Measurements from ENCODE around the gene IFNAR2. TPM values are rescaled to one million over a fixed set of nuclear protein-coding genes. Genes with fewer than 3 reads are reported as not detected.

Gene IFNAR2
- total RNA-seq, 4 donors from 2014 or later, result 12.0 to 19.1 (median 14.7) TPM

GRCh38 chr21:33262921-33263320 is 33.2 kb downstream of the IFNAR2 start:
- Histone ChIP-seq H3K27ac (no peak overlapping the region), H3K9me3 (no peaks in the 10 kb centered on the region), H3K4me3 (no peak overlapping the region), H3K27me3 (no peaks in the 10 kb centered on the region), H3K4me1 (peaks cover 0 to 22% (median 4%) of the 10 kb centered on the region in 3 donors), H3K36me3 (peaks cover 0 to 32% of the 10 kb centered on the region in 2 donors)
- WGBS, 2 donors (ENCODE audit: low coverage in 1 of 2), result 92 to 100% methylated on average over 1 to 6 of the region's 11 CpGs
- no peak for TF ChIP-seq POLR2A (IDR thresholded peaks at IDR 0.05)
- TF ChIP-seq CTCF (IDR thresholded peaks at IDR 0.05), result no peak
- TF ChIP-seq POLR2AphosphoS5 (IDR thresholded peaks at IDR 0.05), result no peak
- no peak for TF ChIP-seq EP300 (IDR thresholded peaks at IDR 0.05)
- no peak for ATAC-seq

- ATAC-seq, result no peak
- Histone ChIP-seq H3K9me3 (no peaks in the 10 kb centered on the region), H3K4me1 (peaks cover 0 to 31% (median 4%) of the 10 kb centered on the region in 3 donors), H3K4me3 (no peak overlapping the region), H3K27ac (no peak overlapping the region), H3K36me3 (peaks cover 0 to 36% of the 10 kb centered on the region in 2 donors), H3K27me3 (no peaks in the 10 kb centered on the region)
- 66 to 87% methylated on average over 3 to 6 of the region's 11 CpGs for WGBS, 2 donors (ENCODE audit: low coverage in 1 of 2)
- TF ChIP-seq POLR2A (IDR thresholded peaks at IDR 0.05) (no peak), EP300 (IDR thresholded peaks at IDR 0.05) (no peak), CTCF (IDR thresholded peaks at IDR 0.05) (no peak), POLR2AphosphoS5 (IDR thresholded peaks at IDR 0.05) (no peak)
Measured at GRCh38 chr21:33264561-33264960, 34.8 kb downstream of the IFNAR2 start.

GRCh38 chr21:33265664-33266049 is 35.9 kb downstream of the IFNAR2 start:
- TF ChIP-seq EP300 (IDR thresholded peaks at IDR 0.05) (no peak), CTCF (IDR thresholded peaks at IDR 0.05) (no peak), POLR2A (IDR thresholded peaks at IDR 0.05) (no peak), POLR2AphosphoS5 (IDR thresholded peaks at IDR 0.05) (no peak)
- Histone ChIP-seq H3K9me3 (no peaks in the 10 kb centered on the region), H3K27ac (peak overlapping the region in 3 of 4 donors; percentile 86 to 87 (median 87))

GRCh38 chr21:33266050-33266788 is 36.5 kb downstream of the IFNAR2 start, which contains the start of gene IL10RB:
Gene IL10RB, plus strand, starts transcription at chr21:33266367. Its CDS starts 99 bp downstream, at chr21:33266466.
- Histone ChIP-seq H3K27me3 (no peaks in the 10 kb centered on the region), H3K36me3 (peaks cover 0 to 51% of the 10 kb centered on the region in 2 donors), H3K27ac (peak within 1 kb of the TSS; percentile 3 to 87 (median 86)), H3K9me3 (no peaks in the 10 kb centered on the region), H3K4me1 (peaks cover 0 to 31% (median 4%) of the 10 kb centered on the region in 3 donors), H3K4me3 (peak within 1 kb of the TSS; percentile 71 to 86)
- peak; percentile 92 for ATAC-seq
- 1% methylated on average over 6 to 10 of the region's 60 CpGs for WGBS, 2 donors (ENCODE audit: low coverage in 1 of 2)
- peak; percentile 22 to 35 for TF ChIP-seq POLR2A (IDR thresholded peaks at IDR 0.05)
- TF ChIP-seq EP300 (IDR thresholded peaks at IDR 0.05), result no peak
- no peak for TF ChIP-seq CTCF (IDR thresholded peaks at IDR 0.05)
- peak; percentile 76 for TF ChIP-seq POLR2AphosphoS5 (IDR thresholded peaks at IDR 0.05)

More at GRCh38 chr21:33265664-33266049, 35.9 kb downstream of the IFNAR2 start:
- Histone ChIP-seq H3K27me3 (no peaks in the 10 kb centered on the region), H3K36me3 (peaks cover 0 to 46% of the 10 kb centered on the region in 2 donors), H3K4me1 (peaks cover 0 to 31% (median 4%) of the 10 kb centered on the region in 3 donors), H3K4me3 (peak overlapping the region; percentile 71 to 86)
- ATAC-seq, result peak; percentile 59
- 21 to 50% methylated on average over 1 to 5 of the region's 12 CpGs for WGBS, 2 donors (ENCODE audit: low coverage in 1 of 2)

DNA sequence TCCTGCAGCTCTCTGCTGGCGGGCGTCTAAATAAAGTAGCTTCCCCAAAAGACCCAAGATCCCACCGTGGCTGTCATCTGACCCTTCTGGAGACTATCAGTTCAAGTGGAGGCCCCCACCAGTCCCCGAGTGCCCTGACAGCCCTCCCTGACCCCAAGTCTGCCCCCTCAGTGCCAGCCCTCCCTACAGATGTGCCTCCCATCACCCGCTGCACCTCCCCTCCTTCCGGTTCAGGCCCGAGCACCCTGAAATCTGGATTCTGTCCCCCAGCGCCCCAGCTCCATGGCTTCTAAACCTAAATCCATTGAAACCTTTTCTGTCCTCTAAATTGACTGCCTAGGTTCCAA is 37.0 kb downstream of the IFNAR2 start:
- no peak for ATAC-seq
- H3K4me1 ChIP-seq, result peaks cover 0 to 31% (median 4%) of the 10 kb centered on the region in 3 donors
- 8 to 10% methylated on average over 2 to 8 of the region's 8 CpGs for WGBS, 2 donors (ENCODE audit: low coverage in 1 of 2)
- peak overlapping the region; percentile 71 to 86 for H3K4me3 ChIP-seq
- no peaks in the 10 kb centered on the region for H3K9me3 ChIP-seq
- H3K27me3 ChIP-seq, result no peaks in the 10 kb centered on the region
- peak overlapping the region; percentile 3 to 87 (median 86) for H3K27ac ChIP-seq
- TF ChIP-seq CTCF (IDR thresholded peaks at IDR 0.05) (no peak), EP300 (IDR thresholded peaks at IDR 0.05) (no peak), POLR2AphosphoS5 (IDR thresholded peaks at IDR 0.05) (no peak)
- H3K36me3 ChIP-seq, result peaks cover 0 to 54% of the 10 kb centered on the region in 2 donors
